Effector memory CD4-positive, alpha-beta T cell (primary cell): ENCODE results near the gene FABP6.

ENCODE experiments used
- DNase-seq, 3 donors: peaks; one replicate each; pipeline ENCODE4 v3.0.0-alpha.2; 2020
- H3K27ac ChIP-seq: 2 replicates; pipeline ENCODE4 v1.7.0; 2013; ENCODE audit warnings: mild to moderate bottlenecking, low read length, moderate library complexity; ENCODE audit not compliant: insufficient read depth, poor library complexity, severe bottlenecking
- H3K27me3 ChIP-seq: replicated peaks from 2 replicates; pipeline ENCODE4 v1.7.0; 2013; ENCODE audit warnings: mild to moderate bottlenecking, low read length; ENCODE audit not compliant: insufficient read depth, control insufficient read depth, poor library complexity, severe bottlenecking
- H3K36me3 ChIP-seq: 2 replicates; pipeline ENCODE4 v1.7.0; 2013; ENCODE audit warnings: mild to moderate bottlenecking, low read length, moderate library complexity; ENCODE audit not compliant: control insufficient read depth, insufficient read depth
- H3K4me1 ChIP-seq: 2 replicates; pipeline ENCODE4 v1.7.0; 2013; ENCODE audit warnings: low read length, mild to moderate bottlenecking; ENCODE audit not compliant: control insufficient read depth, insufficient read depth, poor library complexity, severe bottlenecking
- H3K4me3 ChIP-seq: 2 replicates; pipeline ENCODE4 v1.7.0; 2013; ENCODE audit warnings: low read length, low read depth, mild to moderate bottlenecking; ENCODE audit not compliant: insufficient read depth, poor library complexity, severe bottlenecking
- H3K9me3 ChIP-seq: 2 replicates; pipeline ENCODE4 v1.7.0; 2013; ENCODE audit warnings: mild to moderate bottlenecking, low read length, moderate library complexity; ENCODE audit not compliant: control insufficient read depth

The FABP6 gene

DNA sequence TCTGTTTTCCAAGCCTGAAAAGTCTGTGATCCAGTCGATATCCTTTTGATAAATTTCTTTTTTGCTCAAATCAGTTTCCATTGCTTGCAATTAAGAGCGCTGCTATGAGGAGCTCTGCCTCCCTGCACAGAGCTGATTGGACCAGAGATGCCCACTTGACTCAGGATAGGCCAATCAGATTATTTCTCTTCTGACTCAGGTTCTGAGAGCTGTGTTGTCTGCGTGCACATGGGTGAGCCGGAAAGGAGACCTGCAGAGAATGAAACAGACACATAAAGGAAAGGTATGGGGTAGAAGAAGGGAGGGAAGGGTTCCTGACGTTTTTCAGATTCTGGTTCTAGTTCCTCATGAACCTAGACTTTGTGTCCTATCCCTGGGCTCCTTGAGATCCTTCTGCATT, 15.8 kb upstream of the FABP6 start:
- no peaks in the 10 kb centered on the region for H3K9me3 ChIP-seq
- H3K27ac ChIP-seq, result no peak overlapping the region
- H3K4me1 ChIP-seq, result no peaks in the 10 kb centered on the region
- no peak for DNase-seq
- H3K36me3 ChIP-seq, result no peaks in the 10 kb centered on the region
- no peak overlapping the region for H3K4me3 ChIP-seq
- H3K27me3 ChIP-seq, result no peaks in the 10 kb centered on the region

DNA sequence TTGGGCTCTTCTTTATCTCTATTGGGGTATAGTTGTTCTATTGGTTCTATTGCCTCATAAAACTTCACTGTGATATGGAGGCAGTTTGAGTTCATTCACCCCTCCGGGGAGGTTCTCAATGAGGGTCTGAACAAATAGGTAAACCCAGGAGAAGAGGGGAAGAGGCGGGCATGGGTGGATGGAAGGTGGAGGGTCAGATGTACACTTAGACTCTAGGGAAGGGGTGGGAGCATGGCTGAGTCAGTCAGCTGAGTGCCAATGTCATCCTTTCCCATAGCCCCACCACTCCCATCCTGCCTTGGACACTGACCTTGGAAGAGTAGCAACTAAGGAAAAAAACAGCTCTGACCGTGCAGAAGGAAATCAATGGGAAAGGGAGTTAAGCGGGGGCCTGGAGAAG, 9.9 kb upstream of the FABP6 start:
- no peak overlapping the region for H3K4me3 ChIP-seq
- DNase-seq, result no peak

DNA sequence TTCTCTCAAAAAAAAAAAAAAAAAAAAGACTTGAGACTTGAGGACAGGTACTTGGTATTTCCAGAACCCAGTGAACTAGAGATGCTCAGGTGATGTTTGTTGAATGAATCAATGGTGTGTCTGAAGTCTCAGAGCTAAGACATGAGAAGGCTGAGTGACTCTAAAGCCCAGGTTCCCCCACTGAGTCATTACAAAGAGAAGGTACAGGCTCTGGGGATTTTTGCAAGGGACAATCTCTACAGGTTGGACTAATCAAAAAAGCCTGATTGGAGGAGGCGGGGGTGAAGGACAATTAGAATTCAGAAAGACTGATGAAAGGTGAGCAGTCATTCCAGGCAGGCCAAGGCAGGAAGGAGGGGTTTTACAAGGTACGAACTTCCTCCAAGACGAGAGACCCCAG, 8.2 kb upstream of the FABP6 start:
- Histone ChIP-seq H3K4me1 (no peaks in the 10 kb centered on the region), H3K27ac (no peak overlapping the region), H3K9me3 (no peaks in the 10 kb centered on the region), H3K36me3 (no peaks in the 10 kb centered on the region), H3K4me3 (no peak overlapping the region), H3K27me3 (no peaks in the 10 kb centered on the region)
- DNase-seq, result no peak

More for the DNA sequence above, 9.9 kb upstream of the FABP6 start:
- H3K9me3 ChIP-seq, result no peaks in the 10 kb centered on the region
- H3K4me1 ChIP-seq, result no peaks in the 10 kb centered on the region
- H3K36me3 ChIP-seq, result no peaks in the 10 kb centered on the region
- no peaks in the 10 kb centered on the region for H3K27me3 ChIP-seq
- no peak overlapping the region for H3K27ac ChIP-seq

DNA sequence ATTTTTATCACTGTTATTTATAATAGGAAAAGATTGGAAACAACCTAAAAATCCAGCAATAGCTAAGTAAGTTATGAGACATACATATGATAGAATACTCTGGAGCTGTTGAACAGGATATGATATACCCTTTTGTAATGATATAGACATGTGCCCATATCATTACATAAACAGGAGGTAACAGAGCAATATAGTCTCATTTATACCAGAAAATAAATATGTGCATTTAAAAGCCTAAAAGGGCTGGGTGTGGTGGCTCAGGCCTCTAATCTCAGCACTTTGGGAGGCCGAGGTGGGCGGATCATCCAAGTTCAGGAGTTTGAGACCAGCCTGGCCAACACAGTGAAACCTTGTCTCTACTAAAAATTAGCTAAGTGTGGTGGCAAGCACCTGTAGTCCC, 2.3 kb upstream of the FABP6 start:
- no peaks in the 10 kb centered on the region for H3K27me3 ChIP-seq
- no peak overlapping the region for H3K4me3 ChIP-seq
- H3K9me3 ChIP-seq, result no peaks in the 10 kb centered on the region
- H3K36me3 ChIP-seq, result no peaks in the 10 kb centered on the region
- no peak overlapping the region for H3K27ac ChIP-seq
- no peak for DNase-seq
- H3K4me1 ChIP-seq, result no peaks in the 10 kb centered on the region

DNA sequence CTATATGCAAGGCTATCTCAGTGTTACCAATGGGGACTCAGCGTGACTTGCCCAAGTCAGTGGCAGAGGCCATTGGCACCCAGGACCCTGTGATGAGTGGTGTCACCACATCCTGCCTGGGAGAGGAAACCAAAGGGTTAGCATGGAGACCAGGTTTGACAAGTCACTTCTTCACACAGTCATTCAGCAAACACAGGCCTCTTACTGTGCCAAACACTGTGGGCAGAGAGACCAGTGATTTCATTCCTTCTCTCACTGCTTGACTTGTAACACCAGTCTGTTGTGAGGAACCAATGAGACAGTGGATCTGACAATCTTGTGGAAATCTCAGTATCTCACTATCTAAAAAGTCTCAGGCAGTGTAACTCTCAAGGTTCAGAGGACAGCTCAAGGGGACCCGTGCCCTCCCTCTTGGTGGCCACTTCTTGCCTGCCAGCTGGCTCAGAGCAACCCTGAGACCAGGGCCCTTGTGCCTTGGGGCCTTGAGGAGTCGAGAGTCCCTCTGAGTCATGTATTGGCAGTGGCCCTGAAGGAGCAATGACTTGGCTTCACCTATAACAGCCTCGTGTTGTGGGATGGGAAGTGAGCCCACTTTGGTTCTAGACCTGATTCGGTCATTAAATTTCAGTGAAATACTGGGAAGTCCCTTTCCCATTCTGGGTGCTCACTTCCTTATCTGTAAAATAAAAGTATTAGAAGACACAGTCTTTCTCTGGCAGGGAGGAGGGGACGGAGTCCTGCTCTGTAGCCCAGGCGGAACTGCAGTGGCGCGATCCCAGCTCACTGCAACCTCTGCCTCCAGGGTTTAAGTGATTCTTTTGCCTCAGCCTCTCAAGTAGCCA, 1.6 kb downstream of the FABP6 start:
- no peak overlapping the region for H3K27ac ChIP-seq
- no peaks in the 10 kb centered on the region for H3K9me3 ChIP-seq
- H3K36me3 ChIP-seq, result no peaks in the 10 kb centered on the region
- no peak for DNase-seq
- no peaks in the 10 kb centered on the region for H3K27me3 ChIP-seq
- no peaks in the 10 kb centered on the region for H3K4me1 ChIP-seq
- no peak overlapping the region for H3K4me3 ChIP-seq

DNA sequence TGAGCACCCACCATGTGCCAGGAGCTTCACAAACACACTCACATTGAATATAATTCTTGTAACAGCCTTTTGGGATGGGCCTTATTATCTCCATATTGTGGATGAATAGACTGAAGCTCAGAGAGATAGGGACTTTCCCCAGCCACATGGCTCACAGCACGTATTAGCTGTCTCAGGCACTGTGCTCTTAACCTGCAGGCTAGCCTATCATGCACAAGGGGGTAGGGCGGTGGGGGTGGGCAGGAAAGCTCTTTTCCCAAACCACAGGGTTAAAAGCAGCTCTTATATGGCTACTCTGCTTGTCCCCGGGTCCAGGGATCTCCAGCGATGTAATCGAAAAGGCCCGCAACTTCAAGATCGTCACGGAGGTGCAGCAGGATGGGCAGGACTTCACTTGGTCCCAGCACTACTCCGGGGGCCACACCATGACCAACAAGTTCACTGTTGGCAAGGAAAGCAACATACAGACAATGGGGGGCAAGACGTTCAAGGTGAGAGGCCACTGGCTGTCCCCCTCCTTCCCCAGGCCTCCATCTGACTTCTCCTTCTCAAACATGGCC, 2.6 kb downstream of the FABP6 start:
- DNase-seq, result no peak

DNA sequence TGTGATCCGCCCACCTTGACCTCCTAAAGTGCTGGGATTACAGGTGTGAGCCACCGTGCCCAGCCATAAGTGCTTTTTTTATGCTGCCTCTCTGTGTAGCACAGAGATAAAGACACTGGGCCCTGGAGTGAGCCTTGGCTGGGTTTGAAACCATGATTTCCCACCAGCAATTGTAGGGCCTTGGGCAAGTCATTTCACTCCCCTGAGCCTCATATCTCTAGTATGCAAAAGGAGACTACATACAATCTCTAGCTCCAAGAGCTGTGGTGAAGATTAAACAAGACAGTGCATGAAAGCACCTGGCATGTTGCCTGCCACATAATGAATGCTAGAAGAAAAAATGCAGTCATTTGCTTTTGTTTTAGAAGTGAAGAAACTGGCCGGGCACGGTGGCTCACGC, 3.9 kb downstream of the FABP6 start:
- H3K9me3 ChIP-seq, result no peaks in the 10 kb centered on the region
- no peak for DNase-seq

More for the DNA sequence above, 2.6 kb downstream of the FABP6 start:
- no peaks in the 10 kb centered on the region for H3K36me3 ChIP-seq
- no peaks in the 10 kb centered on the region for H3K27me3 ChIP-seq
- H3K4me3 ChIP-seq, result no peak overlapping the region
- H3K4me1 ChIP-seq, result no peaks in the 10 kb centered on the region
- no peaks in the 10 kb centered on the region for H3K9me3 ChIP-seq
- no peak overlapping the region for H3K27ac ChIP-seq

DNA sequence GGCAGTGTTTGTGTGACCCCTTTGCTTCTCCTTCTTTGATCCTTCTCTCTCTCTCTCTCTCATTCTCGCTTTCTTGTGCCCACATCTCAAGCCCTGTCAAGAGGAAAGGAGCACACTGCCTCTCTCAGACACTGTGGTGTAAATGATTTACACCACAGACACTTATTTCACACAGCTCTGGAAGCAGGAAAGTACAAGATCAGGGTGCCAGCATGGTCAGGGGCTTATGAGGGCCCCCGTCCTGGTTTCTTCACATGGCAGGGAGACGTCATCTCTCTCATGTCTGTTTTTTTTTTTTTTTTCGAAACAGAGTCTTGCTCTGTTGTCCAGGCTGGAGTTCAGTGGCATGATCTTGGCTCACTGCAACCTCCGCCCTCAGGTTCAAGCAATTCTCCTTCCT, 6.4 kb downstream of the FABP6 start:
- H3K27me3 ChIP-seq, result no peaks in the 10 kb centered on the region
- no peak overlapping the region for H3K27ac ChIP-seq
- no peaks in the 10 kb centered on the region for H3K4me1 ChIP-seq
- no peaks in the 10 kb centered on the region for H3K36me3 ChIP-seq
- H3K9me3 ChIP-seq, result no peaks in the 10 kb centered on the region
- no peak for DNase-seq
- no peak overlapping the region for H3K4me3 ChIP-seq

More for the DNA sequence above, 3.9 kb downstream of the FABP6 start:
- no peaks in the 10 kb centered on the region for H3K36me3 ChIP-seq
- H3K27ac ChIP-seq, result no peak overlapping the region
- no peak overlapping the region for H3K4me3 ChIP-seq
- no peaks in the 10 kb centered on the region for H3K27me3 ChIP-seq
- no peaks in the 10 kb centered on the region for H3K4me1 ChIP-seq

DNA sequence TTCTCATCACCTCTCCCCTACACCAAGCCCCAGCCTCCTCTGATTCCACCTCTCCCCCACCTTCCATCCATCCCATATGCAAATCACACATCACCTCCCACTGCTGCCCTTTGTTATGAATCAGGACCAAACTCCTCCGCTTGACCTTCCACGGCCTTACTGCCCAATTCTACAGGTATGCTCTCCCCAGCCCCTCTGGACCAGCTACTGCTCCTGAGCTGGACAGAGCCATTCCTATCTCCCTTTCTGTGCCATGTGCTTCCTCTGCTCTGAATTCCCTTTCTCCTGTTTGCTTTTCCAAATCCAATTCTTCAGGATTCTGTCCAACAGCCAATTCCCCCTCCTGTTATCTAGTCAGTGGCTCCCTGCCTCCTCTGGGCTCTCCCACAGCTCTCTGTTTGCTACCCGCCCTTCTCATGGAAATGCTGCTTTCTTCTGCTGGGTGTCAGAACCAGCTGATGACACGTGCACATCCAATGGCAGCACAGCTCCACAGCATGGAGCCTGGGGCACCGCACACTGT, 8.3 kb downstream of the FABP6 start:
- no peaks in the 10 kb centered on the region for H3K36me3 ChIP-seq
- no peak overlapping the region for H3K27ac ChIP-seq
- H3K9me3 ChIP-seq, result no peaks in the 10 kb centered on the region
- no peaks in the 10 kb centered on the region for H3K27me3 ChIP-seq
- no peak for DNase-seq
- no peaks in the 10 kb centered on the region for H3K4me1 ChIP-seq
- H3K4me3 ChIP-seq, result no peak overlapping the region

DNA sequence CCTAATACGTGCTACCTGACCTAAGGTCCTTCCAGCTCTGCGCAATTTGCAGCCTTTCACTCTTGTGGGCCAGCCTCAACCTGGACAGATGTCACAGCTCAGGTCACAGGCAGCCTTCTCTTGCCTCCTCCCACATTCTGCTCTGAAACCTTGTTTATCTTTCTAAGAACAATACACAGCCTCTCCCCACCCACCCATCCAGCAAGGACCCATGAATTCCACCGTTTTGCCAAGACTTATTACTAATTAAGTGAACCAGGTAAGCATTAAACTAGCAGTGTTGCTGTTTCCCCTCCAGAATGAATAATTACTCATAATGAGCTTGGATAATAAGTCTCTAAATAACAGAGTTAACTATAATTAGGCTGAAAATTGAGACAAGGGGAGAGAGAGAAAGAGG, 11.0 kb downstream of the FABP6 start:
- Histone ChIP-seq H3K4me3 (no peak overlapping the region), H3K27me3 (no peaks in the 10 kb centered on the region), H3K27ac (no peak overlapping the region), H3K4me1 (no peaks in the 10 kb centered on the region), H3K36me3 (no peaks in the 10 kb centered on the region), H3K9me3 (no peaks in the 10 kb centered on the region)
- no peak for DNase-seq
